Fibroblast of villous mesenchyme (primary cell): ENCODE data around the gene ABCB6. TPM values are rescaled to one million over a fixed set of nuclear protein-coding genes. Genes with fewer than 3 reads are reported as not detected.

Experiments used
- DNase-seq: peaks from one replicate; pipeline ENCODE4 v3.0.0-alpha.2; 2010; ENCODE audit warnings: low read depth
- H3K4me3 ChIP-seq: 2 replicates; pipeline ENCODE4 v1.5.1; 2011; ENCODE audit warnings: low read depth, mild to moderate bottlenecking, low read length
- CTCF ChIP-seq: IDR thresholded peaks from 2 replicates; pipeline ENCODE4 v1.5.1; 2012; ENCODE audit warnings: low read depth, mild to moderate bottlenecking, low read length; ENCODE audit not compliant: insufficient read depth
- total RNA-seq: library from RNA; depleted of rRNA; stranded (reverse); fragments of >200 nt; gene quantifications from 2 replicates; pipeline ENCODE4 v1.2.3, GENCODE V29; 2012

The ABCB6 gene
- total RNA-seq, 1 donor, result 31.1 TPM

GRCh38 chr2:219254590-219255201 is 35.9 kb upstream of the ABCB6 start:
- peak overlapping the region; percentile 57 for H3K4me3 ChIP-seq
- no peak for DNase-seq
- TF ChIP-seq CTCF, result no peak

- peak within 1 kb of the TSS; percentile 57 for H3K4me3 ChIP-seq
- TF ChIP-seq CTCF, result no peak
- no peak for DNase-seq
Observed at GRCh38 chr2:219253753-219254589, 35.2 kb upstream of the ABCB6 start, which contains the start of gene TUBA4A. Gene TUBA4A, minus strand, starts transcription at chr2:219253918. Its CDS starts 60 bp downstream, at chr2:219253858.

- H3K4me3 ChIP-seq, result peak within 1 kb of the TSS; percentile 57
- no peak for TF ChIP-seq CTCF
- no peak for DNase-seq
Observed at GRCh38 chr2:219252900-219253752, 34.4 kb upstream of the ABCB6 start, which contains the start of gene TUBA4B. Gene TUBA4B, plus strand, starts transcription at chr2:219253243. Its CDS starts 165 bp downstream, at chr2:219253408.

GRCh38 chr2:219252570-219252899 is 33.8 kb upstream of the ABCB6 start:
- DNase-seq, result no peak
- TF ChIP-seq CTCF, result no peak
- H3K4me3 ChIP-seq, result peak overlapping the region; percentile 57

GRCh38 chr2:219252084-219252483 is 33.3 kb upstream of the ABCB6 start:
- DNase-seq, result no peak
- H3K4me3 ChIP-seq, result no peak overlapping the region
- no peak for TF ChIP-seq CTCF

GRCh38 chr2:219251656-219252055 is 32.9 kb upstream of the ABCB6 start:
- no peak for TF ChIP-seq CTCF
- no peak overlapping the region for H3K4me3 ChIP-seq
- no peak for DNase-seq
